AG04449 (cell line): ENCODE results near the gene GLDC.
A peak's percentile ranks its signal among the peaks of the same experiment; 100 is the strongest.
"Not testable (repeated sequence)": the region's sequence is repeated elsewhere in the genome, so short reads cannot be mapped to it uniquely, and the experiment has no call there.

Experiments
- CTCF ChIA-PET: fragments of 350-600 bp; formaldehyde crosslinking; extraction: SDS; loops from one replicate; lab custom pipeline; 2021; ENCODE audit warnings: antibody characterized with exemption; lab: Yijun Ruan, JAX
- POLR2A ChIA-PET: fragments of 400-600, 350-600 bp; formaldehyde crosslinking; extraction: SDS; loops from one replicate; lab custom pipeline; 2020; ENCODE audit warnings: antibody characterized with exemption, inconsistent platforms; lab: Yijun Ruan, JAX
- DNase-seq: peaks from one replicate; pipeline ENCODE4 v3.0.0-alpha.2; 2010; ENCODE audit warnings: low read depth, low spot score
- H3K4me3 ChIP-seq: 2 replicates; pipeline ENCODE4 v1.5.1; 2011; ENCODE audit warnings: low read depth, mild to moderate bottlenecking, control low read depth, low read length
- CTCF ChIP-seq: IDR thresholded peaks from one replicate; pipeline ENCODE4 v1.5.1; 2011; ENCODE audit warnings: mild to moderate bottlenecking, moderate library complexity, low read length, control low read depth, inconsistent platforms; ENCODE audit not compliant: insufficient read depth; ENCODE audit errors: missing control alignments

The GLDC gene

DNA sequence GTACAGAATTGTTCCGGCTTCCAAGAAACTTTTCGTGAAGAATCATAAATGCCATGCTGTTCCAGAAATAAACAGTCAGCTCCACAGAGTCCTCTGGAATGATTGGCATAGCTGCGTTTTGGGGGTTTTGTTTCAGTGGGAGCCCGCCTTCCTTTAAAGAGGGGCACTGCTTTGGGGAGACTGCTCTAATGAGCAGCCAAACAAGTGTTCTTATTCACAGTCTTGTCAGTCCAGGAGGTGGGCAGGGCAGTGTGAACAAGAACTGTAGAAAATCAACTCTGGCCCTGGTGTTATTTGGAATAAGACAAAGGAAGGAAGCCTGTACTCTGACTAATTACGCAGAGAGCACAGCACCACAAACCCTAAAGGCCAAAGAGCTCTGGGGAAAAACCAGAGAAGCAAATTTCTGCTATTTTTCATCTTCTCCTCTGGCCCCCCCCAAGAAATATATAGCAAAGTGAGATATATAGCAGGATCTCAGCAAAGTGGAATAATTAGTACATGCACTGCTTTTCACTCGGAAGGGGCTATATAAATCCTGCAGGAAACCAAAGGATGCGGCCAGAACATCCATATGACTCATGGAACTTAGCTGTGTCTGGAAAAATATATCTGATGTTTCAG, 92.9 kb downstream of the GLDC start:
- no peak overlapping the region for H3K4me3 ChIP-seq
- CTCF ChIA-PET = interaction anchor here (1.7 to 2.4 kb wide), 2 partner anchors 13 to 15 kb away, joined by 4 to 14 read pairs; no protein-coding TSS in a partner anchor
- POLR2A ChIA-PET = interaction anchor here (1.0 to 1.2 kb wide), 2 partner anchors 40 to 140 kb away, joined by 3 to 6 read pairs; partner anchors contain the start of gene UHRF2
- TF ChIP-seq CTCF = no peak
- no peak for DNase-seq

- TF ChIP-seq CTCF = peak; percentile 4
- H3K4me3 ChIP-seq = no peak overlapping the region
- ChIA-PET CTCF (interaction anchor here (2.4 kb wide), 1 partner anchor 16 kb away, joined by 14 read pairs; no protein-coding TSS in a partner anchor), POLR2A (no interaction called here)
- DNase-seq = no peak
Measured at GRCh38 chr9:6552033-6552432, 93.5 kb downstream of the GLDC start.

GRCh38 chr9:6551136-6551535, 94.4 kb downstream of the GLDC start:
- no peak for TF ChIP-seq CTCF
- CTCF ChIA-PET = no interaction called here
- POLR2A ChIA-PET = no interaction called here
- DNase-seq = no peak
- no peak overlapping the region for H3K4me3 ChIP-seq

DNA sequence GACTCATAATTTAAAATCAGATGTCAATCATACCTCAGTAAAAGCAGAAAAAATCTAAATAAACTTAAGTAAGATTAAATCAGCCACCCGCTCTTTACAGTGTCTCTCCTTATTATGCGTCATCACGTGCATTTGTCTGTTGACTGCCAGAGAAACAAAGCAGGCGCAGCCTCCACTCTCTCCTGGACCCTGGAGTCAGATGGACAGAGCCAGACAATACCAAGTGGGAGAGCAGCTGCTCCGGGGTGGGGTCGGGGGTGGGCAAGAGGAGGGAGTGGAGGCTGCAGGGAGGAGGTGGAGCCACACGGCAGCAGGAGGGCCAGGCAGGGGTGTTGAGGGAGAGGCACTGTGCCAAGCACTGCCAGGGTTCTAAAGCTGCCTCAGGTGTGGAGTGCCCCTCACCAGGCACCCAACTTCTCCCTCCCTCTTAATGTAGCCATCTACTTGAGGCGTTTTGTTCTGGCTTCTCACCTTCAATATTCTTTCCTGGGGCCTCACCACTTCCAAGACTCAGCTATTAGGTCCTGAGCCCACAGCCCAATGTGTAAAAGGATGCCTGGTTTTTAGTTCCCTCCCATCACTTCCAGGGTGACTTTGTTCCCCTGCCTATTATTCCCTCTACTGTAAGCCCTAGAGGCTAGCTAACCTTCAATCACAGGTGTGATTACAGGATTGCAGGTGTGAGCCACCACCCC, 96.3 kb downstream of the GLDC start:
- no peak for TF ChIP-seq CTCF
- no peak overlapping the region for H3K4me3 ChIP-seq
- CTCF ChIA-PET = interaction anchor here (1.3 to 1.4 kb wide), 2 partner anchors 9 to 19 kb away, joined by 4 read pairs; no protein-coding TSS in a partner anchor
- POLR2A ChIA-PET = no interaction called here
- DNase-seq = no peak

- DNase-seq = no peak
- ChIA-PET CTCF (interaction anchor here (0.7 to 1.0 kb wide), 2 partner anchors 155 to 180 kb away, joined by 3 read pairs; no protein-coding TSS in a partner anchor), POLR2A (no interaction called here)
- no peak for TF ChIP-seq CTCF
- no peak overlapping the region for H3K4me3 ChIP-seq
Measured at GRCh38 chr9:6545017-6545691, 100.4 kb downstream of the GLDC start.

GRCh38 chr9:6543204-6543603, 102.3 kb downstream of the GLDC start:
- no peak for TF ChIP-seq CTCF
- POLR2A ChIA-PET = interaction anchor here (0.6 to 1.3 kb wide), 2 partner anchors 18 to 23 kb away, joined by 3 to 4 read pairs; no protein-coding TSS in a partner anchor
- DNase-seq = no peak
- no peak overlapping the region for H3K4me3 ChIP-seq
- CTCF ChIA-PET = interaction anchor here (1.1 kb wide), 1 partner anchor 24 kb away, joined by 5 read pairs; no protein-coding TSS in a partner anchor

DNA sequence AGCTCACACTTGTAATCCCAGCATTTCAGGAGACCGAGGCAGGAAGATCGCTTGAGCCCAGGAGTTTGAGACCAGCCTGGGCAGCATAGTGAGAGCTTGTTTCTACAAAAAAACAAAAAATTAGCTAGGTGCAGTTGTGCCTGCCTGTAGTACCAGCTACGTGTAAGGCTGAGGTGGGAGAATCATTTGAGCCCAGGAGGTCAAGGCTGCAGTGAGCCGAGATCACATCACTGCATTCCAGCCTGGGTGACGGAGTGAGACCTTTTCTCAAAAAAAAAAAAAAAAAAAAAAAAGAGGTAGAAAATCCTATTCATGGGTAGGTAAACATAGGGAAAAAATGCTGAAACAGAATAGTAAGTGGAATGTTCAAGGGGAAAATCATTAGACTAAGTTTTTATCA, 102.9 kb downstream of the GLDC start:
- not testable (repeated sequence) for H3K4me3 ChIP-seq, DNase-seq
- ChIA-PET POLR2A (interaction anchor here (1.3 kb wide), 1 partner anchor 24 kb away, joined by 3 read pairs; no protein-coding TSS in a partner anchor), CTCF (interaction anchor here (1.1 kb wide), 1 partner anchor 25 kb away, joined by 5 read pairs; no protein-coding TSS in a partner anchor)
